Measurements from ENCODE around the gene SCIN.
A peak's percentile ranks its signal among the peaks of the same experiment; 100 is the strongest.
"Not testable (repeated sequence)": the region's sequence is repeated elsewhere in the genome, so short reads cannot be mapped to it uniquely, and the experiment has no call there.

SCIN gene

GRCh38 chr7:12641196-12641595 lies 70.7 kb downstream of the SCIN start:
- Histone ChIP-seq H3K36me3 (ENCODE audit: control insufficient read depth, insufficient read depth, low read length) (no peaks in the 10 kb centered on the region), H3K4me2 (ENCODE audit: low read length) (no peak overlapping the region), H3K9ac (no peak overlapping the region), H2AFZ (peak overlapping the region; percentile 25), H3K4me3 (ENCODE audit: low read depth, low read length) (no peak overlapping the region), H3K9me3 (ENCODE audit: control insufficient read depth, low read length) (no peaks in the 10 kb centered on the region), H3K4me1 (peaks cover 4% of the 10 kb centered on the region), H3K27ac (no peak overlapping the region), H3K79me2 (no peaks in the 10 kb centered on the region), H3K27me3 (ENCODE audit: control insufficient read depth, insufficient read depth, low read length) (no peaks in the 10 kb centered on the region)
- no peak for TF ChIP-seq CTCF (IDR thresholded peaks at IDR 0.05)

- H3K9me3 ChIP-seq (ENCODE audit: control insufficient read depth, low read length), result no peaks in the 10 kb centered on the region
Measured at GRCh38 chr7:12642508-12642907, 72.0 kb downstream of the SCIN start.

GRCh38 chr7:12643001-12643643 lies 72.6 kb downstream of the SCIN start:
- H3K27ac ChIP-seq, result no peak overlapping the region
- TF ChIP-seq CTCF (IDR thresholded peaks at IDR 0.05), result no peak
- no peaks in the 10 kb centered on the region for H3K27me3 ChIP-seq (ENCODE audit: control insufficient read depth, insufficient read depth, low read length)
- H3K79me2 ChIP-seq, result no peaks in the 10 kb centered on the region
- peaks cover 4% of the 10 kb centered on the region for H3K4me1 ChIP-seq
- no peak overlapping the region for H3K4me3 ChIP-seq (ENCODE audit: low read depth, low read length)
- no peaks in the 10 kb centered on the region for H3K36me3 ChIP-seq (ENCODE audit: control insufficient read depth, insufficient read depth, low read length)
- no peak overlapping the region for H3K4me2 ChIP-seq (ENCODE audit: low read length)
- no peak overlapping the region for H3K9ac ChIP-seq
- no peaks in the 10 kb centered on the region for H3K9me3 ChIP-seq (ENCODE audit: control insufficient read depth, low read length)
- peak overlapping the region; percentile 31 for H2AFZ ChIP-seq

More at GRCh38 chr7:12642508-12642907, 72.0 kb downstream of the SCIN start:
- Histone ChIP-seq H2AFZ (no peak overlapping the region), H3K4me1 (peaks cover 4% of the 10 kb centered on the region), H3K36me3 (ENCODE audit: control insufficient read depth, insufficient read depth, low read length) (no peaks in the 10 kb centered on the region), H3K4me3 (ENCODE audit: low read depth, low read length) (no peak overlapping the region), H3K4me2 (ENCODE audit: low read length) (no peak overlapping the region), H3K9ac (no peak overlapping the region), H3K27me3 (ENCODE audit: control insufficient read depth, insufficient read depth, low read length) (no peaks in the 10 kb centered on the region), H3K79me2 (no peaks in the 10 kb centered on the region), H3K27ac (no peak overlapping the region)
- TF ChIP-seq CTCF (IDR thresholded peaks at IDR 0.05), result no peak

- Histone ChIP-seq H3K36me3 (ENCODE audit: control insufficient read depth, insufficient read depth, low read length) (no peaks in the 10 kb centered on the region), H3K27me3 (ENCODE audit: control insufficient read depth, insufficient read depth, low read length) (no peaks in the 10 kb centered on the region), H3K27ac (no peak overlapping the region), H3K9me3 (ENCODE audit: control insufficient read depth, low read length) (no peaks in the 10 kb centered on the region), H3K4me1 (peaks cover 4% of the 10 kb centered on the region), H2AFZ (peak overlapping the region; percentile 31), H3K4me2 (ENCODE audit: low read length) (no peak overlapping the region), H3K79me2 (no peaks in the 10 kb centered on the region), H3K9ac (no peak overlapping the region), H3K4me3 (ENCODE audit: low read depth, low read length) (no peak overlapping the region)
- no peak for TF ChIP-seq CTCF (IDR thresholded peaks at IDR 0.05)
Measured at GRCh38 chr7:12643644-12644043, 73.1 kb downstream of the SCIN start.

GRCh38 chr7:12645212-12645611 lies 74.7 kb downstream of the SCIN start:
- H3K27me3 ChIP-seq (ENCODE audit: control insufficient read depth, insufficient read depth, low read length); H3K36me3 ChIP-seq (ENCODE audit: control insufficient read depth, insufficient read depth, low read length); H3K4me2 ChIP-seq (ENCODE audit: low read length); H3K4me1 ChIP-seq; H2AFZ ChIP-seq; H3K79me2 ChIP-seq; H3K27ac ChIP-seq; H3K4me3 ChIP-seq (ENCODE audit: low read depth, low read length); H3K9me3 ChIP-seq (ENCODE audit: control insufficient read depth, low read length); H3K9ac ChIP-seq: not testable (repeated sequence)
